D341Med (cell line): Measurements from ENCODE around the gene REEP6.

Experiments
- DNase-seq: peaks from one replicate; pipeline ENCODE4 v3.0.0; 2012; ENCODE audit warnings: low spot score

REEP6 gene

DNA sequence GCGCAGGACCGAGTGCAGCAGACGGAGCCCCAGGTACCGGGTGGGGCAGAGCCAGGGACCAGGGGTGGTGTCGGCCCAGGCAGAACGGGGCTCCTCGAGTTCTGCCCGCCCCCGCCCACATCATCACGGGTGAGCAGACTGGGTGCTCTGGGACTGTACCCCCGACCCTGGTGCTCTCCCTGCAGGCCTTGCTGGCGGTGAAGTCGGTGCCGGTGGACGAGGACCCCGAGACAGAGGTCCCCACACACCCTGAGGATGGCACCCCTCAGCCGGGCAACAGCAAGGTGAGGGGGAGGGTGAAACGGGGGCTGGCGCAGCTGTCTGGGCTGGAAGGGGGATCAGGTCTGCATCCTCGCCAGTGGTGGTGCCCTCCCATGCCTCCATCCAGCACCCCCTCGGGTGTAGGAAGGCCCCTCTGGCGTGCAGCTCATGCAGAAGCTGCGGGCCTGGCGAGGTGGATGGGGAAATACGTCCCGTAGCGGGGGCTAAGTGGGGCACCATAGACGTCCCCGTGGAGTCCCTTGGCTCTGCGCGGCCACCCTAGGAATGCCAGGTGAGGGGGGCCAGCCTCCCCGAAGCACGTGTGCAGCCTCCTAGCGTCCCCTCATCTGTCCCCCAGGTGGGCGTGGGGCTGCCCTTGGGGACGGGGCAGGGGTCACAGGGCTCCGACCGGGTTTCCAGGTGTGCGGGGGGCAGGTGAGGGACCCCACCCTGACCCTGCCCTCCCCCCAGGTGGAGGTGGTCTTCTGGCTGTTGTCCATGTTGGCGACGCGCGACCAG, 34.7 kb upstream of the REEP6 start:
- DNase-seq = no peak

- DNase-seq = peak; percentile 58
Measured at GRCh38 chr19:1457031-1457739, 33.8 kb upstream of the REEP6 start.

DNA sequence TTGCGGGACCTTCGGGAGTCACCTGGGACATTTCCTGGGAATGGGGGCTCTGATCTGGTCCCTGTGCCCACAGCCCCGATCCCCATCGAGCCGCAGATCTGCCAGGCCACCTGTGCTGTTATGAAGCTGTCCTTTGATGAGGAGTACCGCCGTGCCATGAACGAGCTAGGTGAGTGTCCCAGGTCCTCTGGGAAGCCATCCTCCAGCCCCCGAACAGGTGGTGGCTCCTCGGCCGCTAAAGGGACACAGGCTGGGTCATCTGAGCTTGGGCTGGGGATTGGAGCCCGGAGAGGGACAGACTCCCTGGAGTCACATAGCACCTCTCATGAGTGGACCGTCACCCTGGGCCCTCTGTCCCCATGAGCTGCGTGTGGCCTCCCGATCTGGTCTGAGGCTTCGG, 33.1 kb upstream of the REEP6 start:
- DNase-seq = no peak

GRCh38 chr19:1459479-1459878, 31.5 kb upstream of the REEP6 start:
- no peak for DNase-seq

DNA sequence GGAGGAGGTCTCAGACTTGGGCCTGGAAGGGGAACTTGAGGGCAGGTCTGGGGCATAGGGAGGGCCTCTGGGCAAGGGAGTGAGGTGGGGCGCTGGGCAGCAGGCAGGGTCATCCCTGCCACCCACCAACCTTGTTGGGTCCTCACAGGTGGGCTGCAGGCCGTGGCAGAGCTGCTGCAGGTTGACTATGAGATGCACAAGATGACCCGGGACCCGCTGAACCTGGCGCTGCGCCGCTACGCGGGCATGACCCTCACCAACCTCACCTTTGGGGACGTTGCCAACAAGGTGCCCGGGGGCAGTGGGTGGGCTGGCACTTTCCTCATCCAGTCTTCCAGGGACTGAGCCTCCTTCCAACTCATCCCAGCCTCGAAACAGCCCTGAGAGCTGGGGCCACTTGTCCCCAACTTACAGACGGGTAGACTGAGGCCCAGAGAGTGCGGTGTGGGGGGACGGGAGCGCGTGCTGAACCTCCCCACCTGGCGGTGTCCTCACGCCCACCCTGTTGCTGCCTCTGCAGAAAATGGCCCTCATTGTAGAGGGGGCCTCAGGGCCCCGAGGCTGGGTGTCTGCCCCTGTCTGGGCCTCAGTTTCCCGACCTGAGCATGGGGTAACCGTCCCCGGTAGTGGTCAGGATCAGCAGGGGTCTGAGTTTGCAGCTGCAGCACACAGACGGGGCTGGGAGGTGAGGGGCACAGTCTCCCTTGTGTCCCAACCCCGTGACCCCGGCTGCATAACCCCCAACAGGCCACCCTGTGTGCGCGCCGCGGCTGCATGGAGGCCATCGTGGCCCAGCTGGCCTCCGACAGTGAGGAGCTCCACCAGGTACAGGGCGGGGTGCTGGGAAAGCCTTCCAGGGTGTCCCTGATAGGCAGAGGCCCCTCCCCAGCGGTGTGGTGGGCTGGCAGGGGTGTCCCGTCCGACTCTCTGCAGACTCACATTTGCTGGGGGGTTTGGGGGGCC, 30.7 kb upstream of the REEP6 start:
- DNase-seq = no peak

- no peak for DNase-seq
Measured at GRCh38 chr19:1461862-1462261, 29.1 kb upstream of the REEP6 start.

- DNase-seq = peak; percentile 63
Measured at GRCh38 chr19:1465191-1466016, 25.6 kb upstream of the REEP6 start.

GRCh38 chr19:1466018-1466460, 24.9 kb upstream of the REEP6 start:
- DNase-seq = no peak

DNA sequence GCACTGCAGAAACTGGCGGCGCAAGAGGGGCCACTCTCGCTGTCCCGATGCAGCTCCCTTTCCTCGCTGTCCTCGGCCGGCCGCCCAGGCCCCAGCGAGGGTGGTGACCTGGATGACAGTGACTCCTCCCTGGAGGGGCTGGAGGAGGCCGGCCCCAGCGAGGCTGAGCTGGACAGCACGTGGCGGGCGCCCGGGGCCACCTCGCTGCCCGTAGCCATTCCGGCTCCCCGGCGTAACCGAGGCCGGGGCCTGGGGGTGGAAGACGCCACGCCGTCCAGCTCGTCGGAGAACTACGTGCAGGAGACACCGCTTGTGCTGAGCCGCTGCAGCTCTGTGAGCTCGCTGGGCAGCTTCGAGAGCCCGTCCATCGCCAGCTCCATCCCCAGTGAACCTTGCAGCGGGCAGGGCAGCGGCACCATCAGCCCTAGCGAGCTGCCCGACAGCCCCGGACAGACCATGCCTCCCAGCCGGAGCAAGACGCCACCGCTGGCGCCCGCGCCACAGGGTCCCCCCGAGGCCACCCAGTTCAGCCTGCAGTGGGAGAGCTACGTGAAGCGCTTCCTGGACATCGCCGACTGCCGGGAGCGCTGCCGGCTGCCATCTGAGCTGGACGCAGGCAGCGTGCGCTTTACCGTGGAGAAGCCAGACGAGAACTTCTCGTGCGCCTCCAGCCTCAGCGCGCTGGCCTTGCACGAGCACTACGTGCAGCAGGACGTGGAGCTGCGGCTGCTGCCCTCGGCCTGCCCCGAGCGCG, 24.3 kb upstream of the REEP6 start:
- no peak for DNase-seq

DNA sequence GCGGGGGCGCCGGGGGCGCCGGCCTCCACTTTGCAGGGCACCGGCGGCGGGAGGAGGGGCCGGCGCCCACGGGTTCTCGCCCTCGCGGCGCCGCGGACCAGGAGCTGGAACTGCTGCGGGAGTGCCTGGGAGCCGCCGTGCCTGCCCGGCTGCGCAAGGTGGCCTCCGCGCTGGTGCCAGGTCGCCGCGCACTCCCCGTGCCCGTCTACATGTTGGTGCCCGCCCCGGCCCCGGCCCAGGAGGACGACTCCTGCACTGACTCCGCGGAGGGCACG, 23.8 kb upstream of the REEP6 start:
- DNase-seq = no peak

GRCh38 chr19:1467490-1468273, 23.3 kb upstream of the REEP6 start:
- DNase-seq = no peak

GRCh38 chr19:1468274-1468820, 22.6 kb upstream of the REEP6 start:
- DNase-seq = no peak

GRCh38 chr19:1468821-1469254, 22.1 kb upstream of the REEP6 start:
- peak; percentile 79 for DNase-seq

DNA sequence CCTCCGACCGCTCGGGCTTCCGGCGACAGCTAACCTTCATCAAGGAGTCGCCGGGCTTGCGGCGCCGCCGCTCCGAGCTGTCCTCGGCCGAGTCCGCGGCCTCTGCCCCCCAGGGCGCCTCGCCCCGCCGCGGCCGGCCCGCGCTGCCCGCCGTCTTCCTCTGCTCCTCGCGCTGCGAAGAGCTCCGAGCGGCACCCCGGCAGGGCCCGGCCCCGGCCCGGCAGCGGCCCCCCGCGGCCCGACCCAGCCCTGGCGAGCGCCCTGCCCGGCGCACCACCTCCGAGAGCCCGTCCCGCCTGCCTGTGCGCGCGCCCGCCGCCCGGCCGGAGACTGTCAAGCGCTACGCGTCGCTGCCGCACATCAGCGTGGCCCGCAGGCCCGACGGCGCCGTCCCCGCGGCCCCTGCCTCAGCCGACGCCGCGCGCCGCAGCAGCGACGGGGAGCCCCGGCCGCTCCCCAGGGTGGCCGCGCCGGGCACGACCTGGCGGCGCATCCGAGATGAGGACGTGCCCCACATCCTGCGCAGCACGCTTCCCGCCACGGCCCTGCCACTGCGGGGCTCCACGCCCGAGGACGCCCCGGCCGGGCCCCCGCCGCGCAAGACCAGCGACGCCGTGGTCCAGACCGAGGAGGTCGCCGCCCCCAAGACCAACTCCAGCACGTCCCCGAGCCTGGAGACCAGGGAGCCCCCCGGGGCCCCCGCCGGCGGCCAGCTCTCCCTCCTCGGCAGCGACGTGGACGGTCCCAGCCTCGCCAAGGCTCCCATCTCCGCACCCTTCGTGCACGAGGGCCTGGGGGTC, 21.5 kb upstream of the REEP6 start:
- DNase-seq = peak; percentile 81

DNA sequence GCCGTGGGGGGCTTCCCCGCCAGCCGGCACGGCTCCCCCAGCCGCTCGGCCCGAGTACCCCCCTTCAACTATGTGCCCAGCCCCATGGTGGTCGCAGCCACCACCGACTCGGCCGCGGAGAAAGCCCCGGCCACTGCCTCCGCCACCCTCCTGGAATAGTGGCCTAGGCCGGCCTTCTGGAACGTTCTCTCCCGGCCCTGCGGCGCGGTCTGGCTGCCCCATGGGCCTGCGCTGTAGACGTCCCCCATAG, 21.0 kb upstream of the REEP6 start:
- DNase-seq = no peak

- peak; percentile 96 for DNase-seq
Measured at GRCh38 chr19:1470305-1471009, 20.5 kb upstream of the REEP6 start.

DNA sequence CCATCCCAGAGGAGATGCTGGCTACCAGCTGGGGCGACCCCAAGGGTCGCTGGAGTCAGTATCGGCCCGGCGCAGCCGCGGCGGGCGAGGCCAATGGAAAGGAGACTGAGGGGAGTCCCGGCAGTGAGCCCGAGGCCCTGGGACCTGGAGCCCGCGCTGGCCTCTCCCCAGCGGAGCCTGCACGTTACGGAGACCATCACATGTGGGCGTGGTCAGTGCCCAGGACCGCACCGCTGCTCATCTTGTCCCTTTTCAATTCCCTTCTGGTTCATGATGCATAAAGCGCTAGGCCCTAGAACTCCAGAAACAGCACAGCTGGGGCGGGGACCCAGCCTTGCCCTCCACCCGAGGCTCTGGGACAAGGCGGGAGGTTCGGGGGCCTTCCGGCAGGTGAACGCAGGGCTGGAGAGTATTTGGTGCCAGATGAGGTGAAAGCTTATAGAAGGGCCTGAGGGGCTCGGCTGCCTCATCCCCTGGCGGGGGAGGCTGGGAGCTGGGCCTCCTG, 19.9 kb upstream of the REEP6 start:
- DNase-seq = peak; percentile 64

GRCh38 chr19:1471515-1472160, 19.3 kb upstream of the REEP6 start:
- peak; percentile 67 for DNase-seq
